ENCODE measurements around the gene RAB11FIP3.

Gene RAB11FIP3

GRCh38 chr16:534856-535445, 109.5 kb downstream of the RAB11FIP3 start:
- DNase-seq = no peak

- DNase-seq = no peak
Measured at GRCh38 chr16:535446-536405, 110.3 kb downstream of the RAB11FIP3 start.

GRCh38 chr16:536746-537145, 111.3 kb downstream of the RAB11FIP3 start:
- no peak for DNase-seq

- DNase-seq = no peak
Measured at GRCh38 chr16:537415-538335, 112.2 kb downstream of the RAB11FIP3 start.

- DNase-seq = no peak
Measured at GRCh38 chr16:539901-540530, 114.6 kb downstream of the RAB11FIP3 start.

GRCh38 chr16:540645-541340, 115.3 kb downstream of the RAB11FIP3 start:
- no peak for DNase-seq

- DNase-seq = no peak
Measured at GRCh38 chr16:543301-544164, 118.1 kb downstream of the RAB11FIP3 start.

- DNase-seq = no peak
Measured at GRCh38 chr16:544517-544916, 119.1 kb downstream of the RAB11FIP3 start.

GRCh38 chr16:546909-547770, 121.7 kb downstream of the RAB11FIP3 start:
- peak; percentile 68 for DNase-seq

GRCh38 chr16:548586-548985, 123.1 kb downstream of the RAB11FIP3 start:
- no peak for DNase-seq

GRCh38 chr16:549544-550263, 124.3 kb downstream of the RAB11FIP3 start:
- no peak for DNase-seq

GRCh38 chr16:551210-551609, 125.8 kb downstream of the RAB11FIP3 start:
- DNase-seq = no peak

- no peak for DNase-seq
Measured at GRCh38 chr16:552171-552570, 126.7 kb downstream of the RAB11FIP3 start.

- DNase-seq = no peak
Measured at GRCh38 chr16:553601-554296, 128.3 kb downstream of the RAB11FIP3 start.

GRCh38 chr16:554297-554621, 128.8 kb downstream of the RAB11FIP3 start:
- no peak for DNase-seq

- DNase-seq = no peak
Measured at GRCh38 chr16:554640-555365, 129.4 kb downstream of the RAB11FIP3 start.

GRCh38 chr16:555528-556473, 130.4 kb downstream of the RAB11FIP3 start:
- DNase-seq = no peak

All from stimulated activated CD4-positive, alpha-beta T cell treated with anti-CD3 and anti-CD28 coated beads, Interleukin-15, amount 100 ng/mL, for 24 hours (primary cell).